Astrocyte (in vitro differentiated cells and primary cell): Measurements from ENCODE around the gene ADAM30. TPM values are rescaled to one million over a fixed set of nuclear protein-coding genes. Genes with fewer than 3 reads are reported as not detected.
A peak's percentile ranks its signal among the peaks of the same experiment; 100 is the strongest.

Experiments used
- DNase-seq: peaks from one replicate; pipeline ENCODE4 v3.0.0-alpha.2; 2010; ENCODE audit warnings: low read depth
- FAIRE-seq: peaks from 2 replicates; lab custom pipeline; 2011; peaks lifted over from hg19 to GRCh38; lab: Jason Lieb, UNC
- H2AFZ ChIP-seq: 2 replicates; pipeline ENCODE4 v1.6.0; 2012; ENCODE audit warnings: low read depth, low read length, inconsistent platforms
- H3K27ac ChIP-seq: 2 replicates; pipeline ENCODE4 v1.5.1; 2011; ENCODE audit warnings: low read depth, low read length, inconsistent platforms
- H3K27me3 ChIP-seq: 2 replicates; pipeline ENCODE4 v1.6.0; 2011; ENCODE audit warnings: low read length, inconsistent platforms; ENCODE audit not compliant: insufficient read depth
- H3K36me3 ChIP-seq: 2 replicates; pipeline ENCODE4 v1.5.1; 2011; ENCODE audit warnings: low read length, inconsistent platforms; ENCODE audit not compliant: insufficient read depth
- H3K4me1 ChIP-seq: 2 replicates; pipeline ENCODE4 v1.5.1; 2011; ENCODE audit warnings: low read length, inconsistent platforms; ENCODE audit not compliant: insufficient read depth
- H3K4me2 ChIP-seq: 2 replicates; pipeline ENCODE4 v1.6.0; 2012; ENCODE audit warnings: low read length, inconsistent platforms
- H3K4me3 ChIP-seq: 2 replicates; pipeline ENCODE4 v1.5.1; 2011; ENCODE audit warnings: low read depth, mild to moderate bottlenecking, low read length, inconsistent platforms; ENCODE audit not compliant: insufficient read depth
- H3K79me2 ChIP-seq: 2 replicates; pipeline ENCODE4 v1.6.0; 2012; ENCODE audit warnings: mild to moderate bottlenecking, low read length, inconsistent platforms; ENCODE audit not compliant: insufficient read depth
- H3K9ac ChIP-seq: 2 replicates; pipeline ENCODE4 v1.6.0; 2012; ENCODE audit warnings: mild to moderate bottlenecking, low read length, inconsistent platforms
- H3K9me3 ChIP-seq: 2 replicates; pipeline ENCODE4 v1.5.1; 2012; ENCODE audit warnings: low read depth, mild to moderate bottlenecking, low read length, inconsistent platforms; ENCODE audit not compliant: insufficient read depth
- H4K20me1 ChIP-seq: 2 replicates; pipeline ENCODE4 v1.6.0; 2012; ENCODE audit warnings: low read length, inconsistent platforms; ENCODE audit not compliant: insufficient read depth
- H3K27ac Mint-ChIP-seq: one replicate; pipeline ENCODE4 v1.8.0; 2021; ENCODE audit warnings: mild to moderate bottlenecking, mixed read lengths; ENCODE audit not compliant: unreplicated experiment
- H3K27me3 Mint-ChIP-seq: one replicate; pipeline ENCODE4 v1.8.0; 2021; ENCODE audit warnings: low read depth, mixed read lengths; ENCODE audit not compliant: unreplicated experiment
- H3K36me3 Mint-ChIP-seq: one replicate; pipeline ENCODE4 v1.8.0; 2021; ENCODE audit warnings: low read depth, mixed read lengths; ENCODE audit not compliant: unreplicated experiment
- H3K4me1 Mint-ChIP-seq: one replicate; pipeline ENCODE4 v1.8.0; 2021; ENCODE audit warnings: low read depth, mixed read lengths; ENCODE audit not compliant: unreplicated experiment
- H3K4me3 Mint-ChIP-seq: one replicate; pipeline ENCODE4 v1.8.0; 2021; ENCODE audit warnings: mild to moderate bottlenecking, moderate library complexity, mixed read lengths; ENCODE audit not compliant: unreplicated experiment
- H3K9me3 Mint-ChIP-seq: one replicate; pipeline ENCODE4 v1.8.0; 2021; ENCODE audit warnings: mild to moderate bottlenecking, mixed read lengths; ENCODE audit not compliant: unreplicated experiment
- EZH2 ChIP-seq: IDR thresholded peaks from 2 replicates; pipeline ENCODE4 v1.6.1; 2012; ENCODE audit warnings: mild to moderate bottlenecking, low read length, inconsistent platforms; ENCODE audit not compliant: insufficient read depth
- total RNA-seq: library from RNA; stranded (reverse); gene quantifications from 2 replicates; pipeline ENCODE4 v1.2.1, GENCODE V29; 2021
- TF ChIP-seq, protein P1 (sequence below): IDR thresholded peaks from 2 replicates; pipeline ENCODE4 v1.5.1; 2011; ENCODE audit warnings: low read depth, mild to moderate bottlenecking, inconsistent platforms, low read length, moderate library complexity; ENCODE audit not compliant: insufficient read depth

The ADAM30 gene
- total RNA-seq, 1 donor from 2014 or later: not detected

DNA sequence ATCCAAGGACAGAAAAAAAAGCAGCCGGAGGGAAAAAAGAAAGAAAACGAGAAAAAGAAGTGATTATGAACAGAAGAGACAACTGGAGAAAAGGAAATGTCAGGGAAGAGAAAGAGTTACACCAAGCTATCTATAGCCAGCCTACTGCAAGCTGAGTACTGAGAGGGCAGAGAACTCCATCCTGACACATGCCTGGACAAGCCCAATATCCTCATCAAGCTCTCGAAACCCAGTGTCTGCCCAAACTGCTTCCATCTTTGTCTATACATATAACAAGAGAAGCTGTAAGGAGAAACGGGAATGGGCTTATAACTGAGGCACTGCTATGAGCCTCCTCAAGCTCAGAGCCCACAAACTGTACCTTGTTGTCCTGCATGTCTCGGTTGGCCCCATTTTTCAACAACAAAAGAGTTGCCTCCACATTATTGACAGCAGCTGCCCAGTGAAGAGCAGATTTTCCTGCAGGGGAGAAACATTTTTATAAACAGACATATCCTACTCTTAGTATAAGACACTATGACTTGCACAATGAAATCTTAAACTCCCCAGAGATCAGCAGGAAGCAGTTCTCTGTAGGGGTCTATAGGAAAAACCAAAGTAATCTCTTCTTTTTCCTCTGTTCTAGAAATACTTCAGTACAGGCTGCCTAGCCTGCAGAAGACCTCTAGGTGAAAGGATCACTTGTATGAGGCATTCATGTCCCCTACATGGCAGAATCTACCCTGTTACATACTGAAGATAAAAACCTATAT lies 21.2 kb upstream of the ADAM30 start:
- Histone ChIP-seq H3K79me2 (no peaks in the 10 kb centered on the region), H3K27ac (no peak overlapping the region), H2AFZ (no peak overlapping the region), H4K20me1 (peaks cover 14% of the 10 kb centered on the region), H3K9me3 (no peaks in the 10 kb centered on the region), H3K4me2 (no peak overlapping the region), H3K36me3 (peaks cover 79% of the 10 kb centered on the region), H3K27me3 (no peaks in the 10 kb centered on the region), H3K4me3 (no peak overlapping the region), H3K9ac (no peak overlapping the region), H3K4me1 (no peaks in the 10 kb centered on the region)
- no peak overlapping the region for H3K4me3 Mint-ChIP-seq
- FAIRE-seq: no peak
- H3K27ac Mint-ChIP-seq: peak overlapping the region; percentile 41
- no peak for DNase-seq
- H3K27me3 Mint-ChIP-seq: no peaks in the 10 kb centered on the region
- no peaks in the 10 kb centered on the region for H3K9me3 Mint-ChIP-seq
- TF ChIP-seq, protein P1, sequence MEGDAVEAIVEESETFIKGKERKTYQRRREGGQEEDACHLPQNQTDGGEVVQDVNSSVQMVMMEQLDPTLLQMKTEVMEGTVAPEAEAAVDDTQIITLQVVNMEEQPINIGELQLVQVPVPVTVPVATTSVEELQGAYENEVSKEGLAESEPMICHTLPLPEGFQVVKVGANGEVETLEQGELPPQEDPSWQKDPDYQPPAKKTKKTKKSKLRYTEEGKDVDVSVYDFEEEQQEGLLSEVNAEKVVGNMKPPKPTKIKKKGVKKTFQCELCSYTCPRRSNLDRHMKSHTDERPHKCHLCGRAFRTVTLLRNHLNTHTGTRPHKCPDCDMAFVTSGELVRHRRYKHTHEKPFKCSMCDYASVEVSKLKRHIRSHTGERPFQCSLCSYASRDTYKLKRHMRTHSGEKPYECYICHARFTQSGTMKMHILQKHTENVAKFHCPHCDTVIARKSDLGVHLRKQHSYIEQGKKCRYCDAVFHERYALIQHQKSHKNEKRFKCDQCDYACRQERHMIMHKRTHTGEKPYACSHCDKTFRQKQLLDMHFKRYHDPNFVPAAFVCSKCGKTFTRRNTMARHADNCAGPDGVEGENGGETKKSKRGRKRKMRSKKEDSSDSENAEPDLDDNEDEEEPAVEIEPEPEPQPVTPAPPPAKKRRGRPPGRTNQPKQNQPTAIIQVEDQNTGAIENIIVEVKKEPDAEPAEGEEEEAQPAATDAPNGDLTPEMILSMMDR: no peak
- TF ChIP-seq EZH2: no peak
- H3K4me1 Mint-ChIP-seq: peaks cover 22% of the 10 kb centered on the region
- peaks cover 72% of the 10 kb centered on the region for H3K36me3 Mint-ChIP-seq

DNA sequence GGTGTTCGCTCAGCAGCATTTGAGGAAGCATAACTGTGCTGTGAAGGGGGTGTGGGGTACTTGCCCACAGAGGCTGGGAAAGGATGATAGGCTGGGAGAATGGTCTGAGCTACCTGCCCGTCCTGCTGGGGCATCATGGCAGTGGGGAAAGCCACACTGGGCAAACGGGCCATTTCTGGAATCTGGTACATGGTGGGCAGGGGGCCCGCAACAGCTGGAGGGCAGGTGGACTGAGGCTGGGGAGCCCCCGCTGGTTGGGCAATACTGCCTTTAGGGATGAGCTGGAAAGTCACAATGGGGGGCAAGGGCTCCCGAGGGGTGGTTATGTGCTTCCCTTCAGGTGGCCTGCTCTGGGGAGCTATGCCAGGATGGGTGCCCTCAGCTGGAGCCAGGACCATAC lies 19.2 kb upstream of the ADAM30 start:
- H3K27ac Mint-ChIP-seq: no peak overlapping the region
- H3K4me2 ChIP-seq: no peak overlapping the region
- H4K20me1 ChIP-seq: peaks cover 19% of the 10 kb centered on the region
- H3K36me3 ChIP-seq: peaks cover 61% of the 10 kb centered on the region
- H3K9ac ChIP-seq: no peak overlapping the region
- H3K4me3 Mint-ChIP-seq: no peak overlapping the region
- H3K27me3 Mint-ChIP-seq: no peaks in the 10 kb centered on the region
- no peak for TF ChIP-seq EZH2
- TF ChIP-seq, protein P1: no peak
- no peak overlapping the region for H3K27ac ChIP-seq
- no peaks in the 10 kb centered on the region for H3K27me3 ChIP-seq
- H3K79me2 ChIP-seq: no peaks in the 10 kb centered on the region
- no peak for DNase-seq
- H3K9me3 Mint-ChIP-seq: no peaks in the 10 kb centered on the region
- peaks cover 63% of the 10 kb centered on the region for H3K36me3 Mint-ChIP-seq
- H2AFZ ChIP-seq: no peak overlapping the region
- H3K4me1 ChIP-seq: no peaks in the 10 kb centered on the region
- no peak overlapping the region for H3K4me3 ChIP-seq
- peaks cover 22% of the 10 kb centered on the region for H3K4me1 Mint-ChIP-seq
- no peaks in the 10 kb centered on the region for H3K9me3 ChIP-seq
- FAIRE-seq: no peak

DNA sequence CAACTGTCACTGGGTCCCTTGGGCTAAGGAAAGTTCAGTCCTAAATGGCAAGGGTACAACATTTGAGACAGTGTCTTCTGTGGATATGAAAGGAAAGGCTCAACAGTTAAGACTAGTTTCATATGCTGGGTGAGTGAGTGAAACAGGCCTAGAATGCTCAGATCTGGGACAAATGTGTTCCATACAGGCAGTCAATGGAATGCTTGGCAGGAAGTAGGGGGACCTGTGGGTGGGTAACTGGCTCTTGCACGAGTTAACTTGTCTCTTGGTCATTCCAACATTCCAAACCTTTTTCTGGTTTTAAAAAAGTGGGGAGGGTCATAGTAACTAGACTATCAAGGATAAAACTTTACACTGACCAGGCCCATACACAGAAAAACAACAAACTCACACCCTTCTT lies 17.8 kb upstream of the ADAM30 start:
- no peak overlapping the region for H3K4me3 ChIP-seq
- H3K4me2 ChIP-seq: no peak overlapping the region
- FAIRE-seq (no peak), DNase-seq (peak; percentile 49)
- H3K9me3 Mint-ChIP-seq: no peaks in the 10 kb centered on the region
- H3K27ac Mint-ChIP-seq: peak overlapping the region; percentile 82
- H3K4me1 Mint-ChIP-seq: peaks cover 22% of the 10 kb centered on the region
- H3K9ac ChIP-seq: no peak overlapping the region
- H3K9me3 ChIP-seq: no peaks in the 10 kb centered on the region
- H3K27me3 Mint-ChIP-seq: no peaks in the 10 kb centered on the region
- H3K27ac ChIP-seq: no peak overlapping the region
- peaks cover 50% of the 10 kb centered on the region for H3K36me3 ChIP-seq
- H3K4me3 Mint-ChIP-seq: peak overlapping the region; percentile 18
- peaks cover 68% of the 10 kb centered on the region for H3K36me3 Mint-ChIP-seq
- TF ChIP-seq EZH2: no peak
- TF ChIP-seq, protein P1: no peak
- no peaks in the 10 kb centered on the region for H3K79me2 ChIP-seq
- no peak overlapping the region for H2AFZ ChIP-seq
- no peaks in the 10 kb centered on the region for H3K4me1 ChIP-seq
- H3K27me3 ChIP-seq: no peaks in the 10 kb centered on the region
- H4K20me1 ChIP-seq: peaks cover 20% of the 10 kb centered on the region
